NB4 (cell line): ENCODE data around the gene CAMTA1.

ENCODE experiments used
- MYC ChIP-seq: IDR thresholded peaks from 2 replicates; pipeline ENCODE4 v1.6.1; 2011; ENCODE audit warnings: low read depth, low read length
- POLR2A ChIP-seq: IDR thresholded peaks from 2 replicates; pipeline ENCODE4 v1.6.1; 2011; ENCODE audit warnings: mild to moderate bottlenecking; ENCODE audit not compliant: insufficient read length; ENCODE audit errors: extremely low read depth
- TF ChIP-seq, protein P1 (sequence below): IDR thresholded peaks from one replicate; pipeline ENCODE4 v1.5.1; 2012; ENCODE audit warnings: low read depth, low read length
- TF ChIP-seq, protein P2 (sequence below): IDR thresholded peaks from 2 replicates; pipeline ENCODE4 v1.6.1; 2011; ENCODE audit warnings: low read depth, low read length

DNA sequence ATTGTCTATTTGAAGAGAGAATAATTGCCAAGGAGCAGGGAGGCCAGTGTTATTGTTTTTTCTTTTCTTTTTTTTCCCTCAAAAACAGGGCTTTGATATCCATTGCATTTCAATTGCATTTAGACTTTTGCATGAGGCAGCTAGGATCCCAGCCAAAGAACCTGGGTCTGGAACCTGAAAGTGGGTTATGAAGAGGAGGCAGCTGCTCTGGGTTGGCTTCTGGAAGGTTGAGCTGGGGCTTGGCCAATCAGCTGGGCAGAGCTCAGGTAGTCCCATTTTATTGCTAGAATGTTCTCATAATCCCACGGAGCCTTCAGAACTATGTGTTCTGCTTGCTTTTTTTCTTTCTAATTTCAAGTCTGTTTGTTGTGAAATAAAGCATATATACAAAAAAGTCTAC, 218.9 kb downstream of the CAMTA1 start:
- TF ChIP-seq, protein P1, sequence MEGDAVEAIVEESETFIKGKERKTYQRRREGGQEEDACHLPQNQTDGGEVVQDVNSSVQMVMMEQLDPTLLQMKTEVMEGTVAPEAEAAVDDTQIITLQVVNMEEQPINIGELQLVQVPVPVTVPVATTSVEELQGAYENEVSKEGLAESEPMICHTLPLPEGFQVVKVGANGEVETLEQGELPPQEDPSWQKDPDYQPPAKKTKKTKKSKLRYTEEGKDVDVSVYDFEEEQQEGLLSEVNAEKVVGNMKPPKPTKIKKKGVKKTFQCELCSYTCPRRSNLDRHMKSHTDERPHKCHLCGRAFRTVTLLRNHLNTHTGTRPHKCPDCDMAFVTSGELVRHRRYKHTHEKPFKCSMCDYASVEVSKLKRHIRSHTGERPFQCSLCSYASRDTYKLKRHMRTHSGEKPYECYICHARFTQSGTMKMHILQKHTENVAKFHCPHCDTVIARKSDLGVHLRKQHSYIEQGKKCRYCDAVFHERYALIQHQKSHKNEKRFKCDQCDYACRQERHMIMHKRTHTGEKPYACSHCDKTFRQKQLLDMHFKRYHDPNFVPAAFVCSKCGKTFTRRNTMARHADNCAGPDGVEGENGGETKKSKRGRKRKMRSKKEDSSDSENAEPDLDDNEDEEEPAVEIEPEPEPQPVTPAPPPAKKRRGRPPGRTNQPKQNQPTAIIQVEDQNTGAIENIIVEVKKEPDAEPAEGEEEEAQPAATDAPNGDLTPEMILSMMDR = no peak
- TF ChIP-seq POLR2A (no peak), MYC (no peak)
- TF ChIP-seq, protein P2, sequence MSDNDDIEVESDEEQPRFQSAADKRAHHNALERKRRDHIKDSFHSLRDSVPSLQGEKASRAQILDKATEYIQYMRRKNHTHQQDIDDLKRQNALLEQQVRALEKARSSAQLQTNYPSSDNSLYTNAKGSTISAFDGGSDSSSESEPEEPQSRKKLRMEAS = no peak
